IPS-11a (cell line): ENCODE data around the gene ANKDD1A.

Source experiments
- H3K4me3 ChIP-seq: one replicate; pipeline ENCODE4 v1.5.1; 2013; ENCODE audit warnings: low read depth, low read length, control low read depth

Gene ANKDD1A

GRCh38 chr15:64911311-64912186 lies at the start of gene ANKDD1A:
TSS of gene ANKDD1A (plus strand) at chr15:64911902. CDS start at chr15:64911931, 29 bp downstream.
- H3K4me3 ChIP-seq, result peak within 1 kb of the TSS; percentile 61

DNA sequence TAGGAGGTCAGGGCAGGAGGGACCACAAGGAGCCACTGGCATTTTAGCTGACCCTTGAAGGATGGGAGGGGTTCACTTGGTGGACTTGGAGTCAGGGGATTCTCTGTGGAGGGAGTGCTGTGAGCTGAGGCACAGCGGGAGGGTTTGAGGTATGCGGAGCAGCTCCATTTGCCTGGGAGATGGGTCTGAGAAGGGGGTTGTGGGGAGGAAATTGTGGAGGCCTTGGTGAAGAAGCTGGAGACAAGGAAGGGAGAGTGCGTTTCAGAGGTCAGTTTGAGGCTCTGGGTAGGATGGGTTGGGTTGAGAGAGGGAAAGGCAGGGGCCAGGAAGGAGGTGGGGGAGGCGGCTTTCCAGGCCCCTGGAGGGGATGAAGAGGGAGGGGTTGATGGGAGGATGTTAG lies 49.7 kb upstream of the ANKDD1A start:
- no peak overlapping the region for H3K4me3 ChIP-seq

GRCh38 chr15:64862408-64862807 lies 49.3 kb upstream of the ANKDD1A start:
- no peak overlapping the region for H3K4me3 ChIP-seq

DNA sequence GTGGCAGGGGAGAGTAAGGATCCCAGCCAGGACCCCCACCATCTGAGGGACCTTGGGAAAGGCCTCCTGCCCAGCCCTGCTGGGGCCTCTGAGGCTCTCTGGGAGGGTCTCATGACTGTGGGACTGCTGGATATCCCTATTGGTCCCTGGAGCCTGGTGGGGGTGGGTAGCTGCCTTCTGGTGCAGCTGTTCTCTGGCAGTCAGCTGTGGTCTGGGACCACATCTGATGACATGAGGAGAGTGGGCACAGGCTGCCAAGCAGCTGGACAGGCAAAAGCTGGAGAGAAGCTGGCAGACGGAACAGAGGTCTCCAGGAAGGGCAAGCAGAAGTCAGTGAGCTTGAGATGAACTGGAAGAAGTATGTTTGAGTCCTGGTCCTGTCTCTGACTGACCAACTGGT lies 47.6 kb upstream of the ANKDD1A start:
- no peak overlapping the region for H3K4me3 ChIP-seq

GRCh38 chr15:64865126-64865997 lies 46.3 kb upstream of the ANKDD1A start:
- H3K4me3 ChIP-seq, result no peak overlapping the region

GRCh38 chr15:64865998-64866520 lies 45.6 kb upstream of the ANKDD1A start:
- H3K4me3 ChIP-seq, result no peak overlapping the region

DNA sequence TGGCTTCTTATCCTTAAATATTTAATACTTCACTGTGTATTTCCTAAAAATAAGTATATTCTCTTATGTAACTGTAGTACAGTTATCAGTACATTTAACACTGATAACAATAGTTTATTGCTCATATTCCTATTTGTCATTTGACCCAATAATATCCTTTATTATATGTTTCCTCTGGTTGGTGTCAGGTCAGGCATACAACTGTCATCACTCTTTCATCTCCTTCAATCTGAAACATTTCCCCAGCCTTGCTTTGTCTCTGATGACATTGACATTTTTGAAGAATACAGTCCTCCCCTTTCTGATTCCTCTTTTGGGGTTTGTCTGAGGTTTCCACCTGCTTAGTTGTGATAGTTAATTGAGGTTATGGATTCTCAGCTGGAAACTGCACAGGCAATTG lies 42.2 kb upstream of the ANKDD1A start:
- H3K4me3 ChIP-seq, result no peak overlapping the region

GRCh38 chr15:64870353-64870752 lies 41.3 kb upstream of the ANKDD1A start:
- no peak overlapping the region for H3K4me3 ChIP-seq

GRCh38 chr15:64875641-64876223 lies 36.0 kb upstream of the ANKDD1A start:
- H3K4me3 ChIP-seq, result no peak overlapping the region

- H3K4me3 ChIP-seq, result no peak overlapping the region
Observed at GRCh38 chr15:64877435-64877834, 34.3 kb upstream of the ANKDD1A start.

- no peak overlapping the region for H3K4me3 ChIP-seq
Observed at GRCh38 chr15:64878705-64879104, 33.0 kb upstream of the ANKDD1A start.

DNA sequence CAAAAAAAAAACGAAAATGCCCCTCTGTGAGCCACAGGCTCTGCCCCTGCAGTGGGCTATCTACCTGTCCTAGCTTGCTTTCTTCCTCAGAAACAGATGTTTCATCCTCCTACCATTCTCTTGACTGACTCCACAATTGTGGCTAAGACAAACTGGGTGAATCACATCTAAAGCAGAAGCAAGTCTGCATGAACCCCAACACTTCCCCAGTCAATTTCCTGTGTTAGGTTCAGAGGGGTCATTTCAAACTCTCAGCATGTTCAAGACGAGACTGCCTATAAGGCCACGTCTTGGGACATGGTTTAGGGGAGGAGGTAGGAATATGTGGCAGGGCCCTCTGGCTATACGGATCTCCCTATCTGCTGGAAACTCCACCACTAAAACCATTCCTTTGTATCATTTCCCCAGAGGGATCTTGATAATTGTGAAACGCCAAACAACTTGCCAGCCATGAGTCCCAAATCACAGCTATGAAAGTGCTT lies 28.6 kb upstream of the ANKDD1A start:
- H3K4me3 ChIP-seq, result no peak overlapping the region

- no peak overlapping the region for H3K4me3 ChIP-seq
Observed at GRCh38 chr15:64883997-64884511, 27.6 kb upstream of the ANKDD1A start.

- H3K4me3 ChIP-seq, result no peak overlapping the region
Observed at GRCh38 chr15:64884679-64885078, 27.0 kb upstream of the ANKDD1A start.

DNA sequence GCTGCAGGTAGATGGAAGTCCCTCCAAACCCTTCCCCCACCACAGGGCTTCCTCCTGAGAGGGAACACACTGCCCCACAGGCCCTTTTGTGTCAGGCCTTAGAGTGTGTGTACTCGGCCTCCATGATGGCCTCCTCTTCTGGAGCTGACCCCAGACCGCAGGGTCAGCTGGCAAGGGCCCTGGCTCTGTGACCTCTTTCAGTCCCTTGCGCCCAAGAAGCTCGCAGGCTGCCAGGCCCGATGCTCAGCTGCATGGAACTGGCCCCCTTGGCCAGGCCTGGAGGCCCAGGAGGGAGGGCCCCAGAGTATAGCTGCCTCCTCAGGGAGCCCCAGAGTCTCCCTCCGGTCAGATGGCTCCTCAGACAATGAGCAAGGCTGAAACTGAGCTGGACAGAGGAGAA lies 23.4 kb upstream of the ANKDD1A start:
- no peak overlapping the region for H3K4me3 ChIP-seq

DNA sequence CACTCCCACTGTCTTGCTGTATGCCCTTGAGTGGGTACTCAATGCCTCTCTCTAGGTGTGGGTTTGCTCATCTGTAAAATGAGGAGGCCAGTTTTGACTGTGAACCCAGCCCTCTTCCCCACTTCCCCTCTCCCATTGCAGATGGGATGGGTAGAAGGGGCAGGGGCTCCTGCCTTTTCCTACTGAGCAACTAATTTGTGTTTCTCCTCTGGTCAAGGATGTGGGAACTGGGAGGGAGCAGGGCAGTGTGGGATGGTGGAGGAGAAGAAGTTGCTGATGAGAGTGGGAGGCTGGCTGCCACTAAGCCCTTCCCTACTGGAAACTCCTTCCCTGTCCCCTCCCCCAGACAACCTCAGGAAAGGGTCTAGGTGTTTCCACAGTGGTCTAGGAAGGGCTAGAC lies 20.1 kb upstream of the ANKDD1A start:
- no peak overlapping the region for H3K4me3 ChIP-seq

DNA sequence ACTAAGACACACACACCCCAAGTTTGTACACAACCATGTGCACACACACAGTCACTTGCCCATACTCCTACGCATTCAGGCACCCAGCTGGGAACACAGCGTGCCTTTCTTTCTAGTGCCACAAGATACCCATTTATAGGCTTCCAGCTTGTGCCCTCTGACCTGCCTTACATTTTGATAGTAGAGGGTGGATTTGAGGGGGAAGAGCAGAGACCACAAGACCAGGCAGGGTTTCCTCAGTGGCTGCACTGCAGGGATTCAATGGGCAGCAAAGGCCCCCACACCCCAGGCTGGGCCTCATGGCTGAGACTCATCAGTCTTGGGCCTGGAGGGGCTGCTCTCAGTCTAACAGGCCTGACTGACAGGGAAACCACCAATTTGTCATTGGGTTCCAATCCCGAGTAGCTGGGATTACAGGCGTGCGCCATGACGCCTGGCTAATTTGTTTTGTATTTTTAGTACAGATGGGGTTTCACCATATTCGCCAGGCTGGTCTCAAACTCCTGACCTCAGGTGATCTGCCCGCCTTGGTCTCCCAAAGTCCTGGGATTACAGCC lies 18.8 kb upstream of the ANKDD1A start:
- H3K4me3 ChIP-seq, result no peak overlapping the region

- peak overlapping the region; percentile 36 for H3K4me3 ChIP-seq
Observed at GRCh38 chr15:64893481-64894394, 18.0 kb upstream of the ANKDD1A start.

DNA sequence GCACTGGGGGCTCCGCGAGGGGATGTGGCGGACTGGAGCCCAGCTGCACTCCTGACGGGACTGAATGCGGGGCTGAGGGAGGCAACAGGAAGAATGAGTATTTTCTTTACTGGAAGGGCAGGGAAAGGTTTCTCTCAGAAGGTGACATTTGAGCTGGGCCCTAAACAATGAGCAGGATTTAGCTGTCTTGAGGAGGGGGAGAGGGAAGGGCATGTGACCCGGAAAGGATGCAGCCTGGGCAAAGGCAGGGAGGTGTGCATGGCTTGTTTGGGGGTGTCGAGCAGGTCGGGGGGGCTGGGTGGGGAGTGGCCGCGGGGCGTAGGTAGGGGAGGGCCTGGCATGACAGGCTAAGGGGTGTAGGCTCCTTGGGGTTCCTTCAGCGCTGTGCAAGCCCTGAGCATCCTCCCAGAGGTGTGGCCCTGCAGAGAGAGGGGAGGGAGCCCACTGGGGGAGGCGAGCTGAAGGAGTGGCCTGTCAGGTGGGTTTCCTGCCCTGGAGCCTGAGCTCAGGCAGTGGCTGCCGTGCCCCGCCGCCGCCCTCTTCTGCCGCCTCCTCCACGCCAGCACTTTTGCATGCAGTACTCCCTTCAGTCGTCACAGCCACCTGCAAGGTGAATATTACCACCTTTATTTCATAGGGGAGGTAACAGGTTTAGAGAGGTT lies 17.2 kb upstream of the ANKDD1A start:
- peak overlapping the region; percentile 36 for H3K4me3 ChIP-seq
